SK-N-MC (cell line): ENCODE results near the gene MAN1B1.

Experiments
- EZH2 ChIP-seq: fragments of 200-600 bp; sonication (generic); IDR thresholded peaks from one replicate; pipeline ENCODE4 v1.6.1; 2017; ENCODE audit warnings: antibody characterized with exemption
- FOXP2 ChIP-seq: optimal IDR thresholded peaks from 2 replicates; pipeline ENCODE3; 2011; ENCODE audit warnings: mild to moderate bottlenecking, moderate library complexity; ENCODE audit not compliant: insufficient read depth; ENCODE audit errors: extremely low read length, control extremely low read depth
- POLR2AphosphoS5 ChIP-seq: IDR thresholded peaks from 2 replicates; pipeline ENCODE4 v1.6.1; 2012; ENCODE audit warnings: mild to moderate bottlenecking, low read depth, low read length, borderline replicate concordance

DNA sequence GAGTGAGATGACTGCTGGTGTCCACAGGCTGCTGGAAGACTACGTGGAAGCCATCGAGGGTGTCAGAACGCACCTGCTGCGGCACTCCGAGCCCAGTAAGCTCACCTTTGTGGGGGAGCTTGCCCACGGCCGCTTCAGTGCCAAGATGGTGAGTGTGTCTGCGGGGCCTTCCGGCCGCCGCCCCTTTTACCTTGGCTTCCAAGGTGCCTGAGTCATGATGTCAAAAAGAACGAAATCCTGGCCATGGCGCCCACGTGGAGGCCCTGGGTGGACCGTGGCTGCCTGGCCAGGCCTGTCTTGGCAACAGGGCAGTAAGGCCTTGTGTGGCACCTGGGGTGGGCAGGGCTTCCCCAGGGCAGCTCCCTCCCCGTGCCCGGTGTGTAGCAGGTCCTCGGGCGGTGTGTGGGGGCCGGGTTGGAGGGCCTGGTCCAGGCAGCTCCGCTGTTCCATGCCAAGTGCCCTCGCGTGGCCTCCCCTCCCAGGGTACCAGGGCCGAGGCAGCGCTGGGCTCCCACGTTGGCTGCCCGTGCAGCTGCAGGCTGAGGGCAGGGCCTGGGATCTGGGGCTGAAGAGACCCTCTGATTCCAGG lies 20.0 kb downstream of the MAN1B1 start:
- TF ChIP-seq POLR2AphosphoS5: no peak
- no peak for TF ChIP-seq EZH2
- no peak for TF ChIP-seq FOXP2
